ENCODE data around the gene ZNF169.
"Not testable (repeated sequence)": the region's sequence is repeated elsewhere in the genome, so short reads cannot be mapped to it uniquely, and the experiment has no call there.

ZNF169 gene

GRCh38 chr9:94348754-94349153, 89.7 kb downstream of the ZNF169 start:
- not testable (repeated sequence) for DNase-seq (ENCODE audit: low spot score)

Data from kidney capillary endothelial cell (primary cell).